BE2C (cell line): Measurements from ENCODE around the gene TMEM108.

Source experiments
- DNase-seq: peaks from one replicate; pipeline ENCODE4 v3.0.0-alpha.2; 2020
- H3K27me3 ChIP-seq: fragments of 250-450 bp; sonication (Bioruptor Pico); 2 replicates; pipeline ENCODE4 v1.5.1; 2020; ENCODE audit warnings: mild to moderate bottlenecking
- H3K36me3 ChIP-seq: fragments of 250-450 bp; sonication (Bioruptor Pico); 2 replicates; pipeline ENCODE4 v1.5.1; 2020; ENCODE audit warnings: mild to moderate bottlenecking
- H3K4me1 ChIP-seq: fragments of 250-450 bp; sonication (Bioruptor Pico); 2 replicates; pipeline ENCODE4 v1.5.1; 2020
- H3K4me3 ChIP-seq: 2 replicates; pipeline ENCODE4 v1.5.1; 2011; ENCODE audit warnings: low read depth, low read length
- H3K9me3 ChIP-seq: fragments of 250-450 bp; sonication (Bioruptor Pico); 2 replicates; pipeline ENCODE4 v1.5.1; 2020
- CTCF ChIP-seq: IDR thresholded peaks from 2 replicates; pipeline ENCODE4 v1.5.1; 2012; ENCODE audit warnings: mild to moderate bottlenecking, low read depth, low read length

TMEM108 gene

DNA sequence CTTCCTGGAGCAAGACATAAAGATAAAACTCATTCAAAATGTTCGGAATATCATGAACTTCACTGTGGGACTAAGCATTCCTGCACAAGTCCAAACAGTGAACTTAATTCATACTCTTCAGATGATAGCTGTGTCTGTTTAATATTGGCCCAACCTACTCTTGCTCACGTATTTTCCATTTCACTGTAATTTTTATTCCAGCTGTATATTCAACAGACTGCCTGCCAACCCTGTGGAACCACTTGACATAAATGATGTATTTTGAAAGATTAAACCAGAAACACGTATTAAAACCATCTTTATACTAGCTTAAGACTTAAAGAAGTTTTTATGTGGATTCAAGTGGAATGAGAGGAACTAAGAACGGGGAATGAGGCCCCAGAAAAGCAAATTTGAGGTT, 172.5 kb downstream of the TMEM108 start:
- Histone ChIP-seq H3K27me3 (no peaks in the 10 kb centered on the region), H3K36me3 (peaks cover 3% of the 10 kb centered on the region; the same call in 1 of the 2 replicates), H3K9me3 (no peaks in the 10 kb centered on the region), H3K4me1 (peaks cover 23% of the 10 kb centered on the region), H3K4me3 (no peak overlapping the region)
- no peak for TF ChIP-seq CTCF
- no peak for DNase-seq

DNA sequence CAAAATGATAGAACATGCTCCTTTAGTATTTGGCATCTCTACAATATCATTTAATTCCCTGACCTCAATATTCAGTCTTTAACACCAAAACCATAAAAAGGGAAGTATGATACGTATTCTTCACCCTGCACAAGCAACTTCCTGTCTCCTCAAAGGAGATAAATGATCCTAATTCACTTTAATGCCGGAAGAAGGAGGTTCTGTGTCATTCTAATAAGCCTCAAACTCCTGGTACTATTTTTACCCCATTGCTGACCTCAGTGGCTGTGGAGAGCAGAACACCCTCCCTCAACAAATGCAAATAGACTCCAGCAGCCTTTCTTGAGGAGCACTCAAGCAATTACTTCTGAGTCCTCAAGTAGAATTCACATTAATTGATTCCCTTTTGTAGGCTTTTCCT, 173.3 kb downstream of the TMEM108 start:
- no peak overlapping the region for H3K4me3 ChIP-seq
- H3K9me3 ChIP-seq: no peaks in the 10 kb centered on the region
- peaks cover under 1% of the 10 kb centered on the region; the same call in 1 of the 2 replicates for H3K36me3 ChIP-seq
- no peak for TF ChIP-seq CTCF
- peaks cover 23% of the 10 kb centered on the region for H3K4me1 ChIP-seq
- no peak for DNase-seq
- H3K27me3 ChIP-seq: no peaks in the 10 kb centered on the region

DNA sequence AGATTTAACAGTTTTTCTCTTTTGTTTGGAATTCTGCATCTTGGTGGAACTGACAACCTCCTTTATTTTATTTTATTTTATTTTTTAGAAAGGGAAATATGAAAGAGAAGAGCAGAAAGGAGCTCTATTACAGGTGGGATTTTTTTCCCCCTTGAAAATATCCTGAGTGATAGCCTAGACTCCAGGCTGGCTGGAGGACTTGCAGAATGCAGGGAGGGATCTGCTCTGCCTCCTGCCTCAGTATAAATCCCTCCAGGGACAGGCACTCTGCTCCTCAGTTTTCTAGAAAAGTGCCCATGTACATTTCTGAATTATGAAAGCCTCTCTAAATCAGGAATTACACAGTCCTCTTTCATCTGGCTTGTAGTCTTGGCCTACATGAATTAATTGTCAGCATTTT, 173.7 kb downstream of the TMEM108 start:
- no peaks in the 10 kb centered on the region for H3K9me3 ChIP-seq
- H3K4me1 ChIP-seq: peaks cover 23% of the 10 kb centered on the region
- H3K27me3 ChIP-seq: no peaks in the 10 kb centered on the region
- H3K36me3 ChIP-seq: no peaks in the 10 kb centered on the region
- no peak for TF ChIP-seq CTCF
- DNase-seq: no peak
- H3K4me3 ChIP-seq: no peak overlapping the region

DNA sequence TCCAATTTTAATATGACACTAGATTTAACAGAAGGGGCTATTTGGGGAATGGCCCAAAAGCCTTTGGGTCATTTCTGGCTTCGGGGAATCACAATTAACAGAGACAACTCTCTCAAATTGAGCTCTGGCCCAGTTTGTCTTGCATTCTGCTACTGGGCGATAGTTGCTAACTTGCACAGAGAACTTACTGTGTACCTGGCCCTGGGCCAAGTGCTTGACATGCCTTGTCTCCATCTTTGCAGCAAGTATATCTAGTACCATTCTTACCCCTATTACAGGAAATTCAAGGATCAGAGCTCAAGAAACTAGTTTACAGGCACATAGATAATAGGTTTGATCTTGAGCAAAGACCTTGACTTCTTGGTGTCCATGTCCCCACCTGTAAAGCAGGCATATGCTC, 175.7 kb downstream of the TMEM108 start:
- TF ChIP-seq CTCF: no peak
- no peaks in the 10 kb centered on the region for H3K27me3 ChIP-seq
- no peaks in the 10 kb centered on the region for H3K9me3 ChIP-seq
- no peak overlapping the region for H3K4me3 ChIP-seq
- DNase-seq: no peak
- no peaks in the 10 kb centered on the region for H3K36me3 ChIP-seq
- peaks cover 23% of the 10 kb centered on the region for H3K4me1 ChIP-seq

GRCh38 chr3:133227813-133228212, 189.6 kb downstream of the TMEM108 start:
- Histone ChIP-seq H3K36me3 (peaks cover 20% of the 10 kb centered on the region), H3K27me3 (no peaks in the 10 kb centered on the region), H3K9me3 (peaks cover 4% of the 10 kb centered on the region), H3K4me1 (no peaks in the 10 kb centered on the region), H3K4me3 (no peak overlapping the region)
- TF ChIP-seq CTCF: no peak
- DNase-seq: no peak

GRCh38 chr3:133230195-133230594, 192.0 kb downstream of the TMEM108 start:
- no peak for DNase-seq
- H3K4me1 ChIP-seq: no peaks in the 10 kb centered on the region
- peaks cover 20% of the 10 kb centered on the region for H3K36me3 ChIP-seq
- no peak for TF ChIP-seq CTCF
- H3K4me3 ChIP-seq: no peak overlapping the region
- no peaks in the 10 kb centered on the region for H3K27me3 ChIP-seq
- peaks cover 2% of the 10 kb centered on the region for H3K9me3 ChIP-seq
